HG03095 (cell line): Measurements from ENCODE around the gene EFR3B.
"Not testable (repeated sequence)": the region's sequence is repeated elsewhere in the genome, so short reads cannot be mapped to it uniquely, and the experiment has no call there.

Source experiments
- ATAC-seq: cut with Tn5 transposase; IDR thresholded peaks from one replicate; pipeline ENCODE4 v1.9.1; 2021; ENCODE audit warnings: moderate library complexity; ENCODE audit not compliant: unreplicated experiment

The EFR3B gene

GRCh38 chr2:25072606-25073005 lies 30.7 kb downstream of the EFR3B start:
- no peak for ATAC-seq

- ATAC-seq = no peak
These were observed 31.1 kb downstream of the EFR3B start for GRCh38 chr2:25073025-25073424.

GRCh38 chr2:25073914-25074313 lies 32.0 kb downstream of the EFR3B start:
- ATAC-seq = no peak

- no peak for ATAC-seq
These were observed 33.0 kb downstream of the EFR3B start for GRCh38 chr2:25074826-25075225.

GRCh38 chr2:25076749-25077148 lies 34.9 kb downstream of the EFR3B start:
- ATAC-seq = no peak

DNA sequence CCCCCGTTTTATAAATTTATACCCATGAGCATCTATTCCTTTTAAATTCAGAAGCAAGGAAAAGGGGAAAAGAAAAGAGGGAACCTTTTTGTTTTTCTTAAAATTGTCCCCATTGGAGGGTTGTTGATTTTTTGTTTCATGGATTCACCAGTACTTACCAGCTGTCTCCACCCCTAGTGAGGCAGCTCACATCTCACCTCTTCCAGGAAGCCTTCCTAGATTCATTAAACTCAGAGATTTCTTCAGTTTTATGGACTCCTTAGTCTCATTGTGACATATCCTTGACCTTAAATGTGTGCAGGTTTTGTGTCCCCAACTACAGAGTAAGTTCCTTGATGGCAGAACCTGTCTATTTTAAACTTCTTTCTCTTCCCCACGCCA lies 35.9 kb downstream of the EFR3B start:
- ATAC-seq = no peak

GRCh38 chr2:25078170-25079049 lies 36.5 kb downstream of the EFR3B start:
- ATAC-seq = no peak

DNA sequence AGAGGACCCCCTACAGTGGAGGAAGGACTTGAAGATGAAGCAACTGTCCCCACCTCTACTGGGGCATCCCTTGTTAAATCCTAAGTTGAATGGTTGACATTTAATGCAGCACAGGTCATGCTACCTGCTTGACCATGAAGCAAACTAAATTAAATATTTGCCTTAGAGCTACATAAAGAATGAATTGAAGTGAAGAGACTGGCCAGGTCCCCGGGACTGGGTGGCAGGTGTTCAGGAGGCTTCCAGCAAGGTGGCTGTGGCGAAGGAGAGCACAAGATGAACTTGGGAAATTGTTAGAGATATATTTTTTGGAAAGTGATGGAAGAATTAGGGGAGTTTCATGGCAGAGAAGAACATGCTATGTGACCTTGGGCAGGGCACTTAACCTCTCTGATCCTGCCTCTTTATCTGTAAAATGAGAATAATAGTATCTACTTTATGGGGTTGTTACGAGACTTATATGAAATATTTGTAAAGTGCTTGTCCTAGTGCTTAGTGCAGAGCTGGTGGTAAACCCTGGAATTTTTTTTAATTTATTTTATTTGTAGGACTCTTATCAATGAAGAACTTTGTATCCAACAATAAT lies 37.3 kb downstream of the EFR3B start:
- no peak for ATAC-seq

GRCh38 chr2:25081237-25081790 lies 39.4 kb downstream of the EFR3B start:
- no peak for ATAC-seq

DNA sequence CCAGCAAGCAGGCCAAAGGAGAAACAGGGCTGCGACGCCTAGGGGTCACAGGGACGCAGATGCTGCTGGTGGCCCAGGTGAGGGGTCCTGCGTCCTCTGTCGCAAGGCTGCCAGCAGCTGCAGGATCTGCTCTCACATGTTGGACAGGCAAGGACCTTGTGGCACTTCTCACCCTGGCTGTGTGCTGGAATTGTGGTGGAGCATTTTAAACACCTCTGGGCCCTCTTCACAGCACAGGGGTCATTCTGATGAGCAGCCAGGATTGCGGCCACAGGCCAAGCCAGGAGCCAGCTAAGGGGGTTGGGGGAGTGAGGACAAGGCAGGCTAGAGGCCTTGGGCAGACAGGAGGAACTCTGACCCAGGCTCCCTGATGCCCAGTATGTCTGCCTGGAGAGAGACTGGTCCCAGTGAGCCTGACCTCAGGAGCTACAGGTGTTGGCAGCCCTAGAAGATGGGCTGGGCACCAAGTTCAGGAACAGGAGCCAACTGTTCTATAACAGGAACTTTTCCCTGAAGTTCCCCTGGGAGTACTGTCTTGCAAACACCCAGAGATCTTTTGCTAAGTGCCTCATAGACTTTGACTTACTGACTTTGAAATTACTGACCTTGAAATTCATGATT lies 40.2 kb downstream of the EFR3B start:
- no peak for ATAC-seq

GRCh38 chr2:25085761-25086560 lies 44.1 kb downstream of the EFR3B start:
- no peak for ATAC-seq

DNA sequence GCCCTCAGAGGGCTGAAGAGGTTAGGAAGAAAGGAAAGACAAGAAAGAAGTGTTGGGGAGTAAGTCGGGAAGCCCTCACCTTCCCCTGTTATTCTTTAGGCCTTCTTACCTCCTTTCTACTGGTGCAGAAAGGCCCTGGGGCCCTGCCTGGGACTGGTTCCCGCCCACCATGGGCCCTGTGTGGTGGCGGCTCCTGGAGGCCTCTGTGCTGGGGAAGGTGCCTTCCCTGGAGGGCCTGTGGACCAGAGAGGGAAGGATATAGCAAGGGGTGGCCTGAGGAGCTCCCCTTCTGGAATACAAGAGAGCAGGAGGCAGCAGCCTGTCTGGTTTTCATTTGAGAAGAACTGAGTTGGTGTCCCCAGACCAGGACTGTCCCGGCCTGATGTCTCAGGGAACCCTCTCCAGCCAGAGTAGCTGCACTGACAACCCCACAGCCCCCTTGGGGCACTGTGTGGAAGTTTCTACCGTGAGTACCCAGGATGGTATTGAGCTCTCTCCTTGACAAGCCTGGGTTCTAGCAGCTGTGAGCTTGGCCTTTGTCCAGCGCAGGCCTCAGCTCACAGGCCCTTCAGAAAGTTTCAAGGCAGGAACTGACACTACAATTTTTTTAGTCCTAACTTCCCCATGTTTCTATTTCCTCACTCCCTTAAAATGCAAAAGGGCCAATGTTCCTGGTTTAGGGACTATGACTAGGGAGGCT lies 47.1 kb downstream of the EFR3B start:
- ATAC-seq = no peak

DNA sequence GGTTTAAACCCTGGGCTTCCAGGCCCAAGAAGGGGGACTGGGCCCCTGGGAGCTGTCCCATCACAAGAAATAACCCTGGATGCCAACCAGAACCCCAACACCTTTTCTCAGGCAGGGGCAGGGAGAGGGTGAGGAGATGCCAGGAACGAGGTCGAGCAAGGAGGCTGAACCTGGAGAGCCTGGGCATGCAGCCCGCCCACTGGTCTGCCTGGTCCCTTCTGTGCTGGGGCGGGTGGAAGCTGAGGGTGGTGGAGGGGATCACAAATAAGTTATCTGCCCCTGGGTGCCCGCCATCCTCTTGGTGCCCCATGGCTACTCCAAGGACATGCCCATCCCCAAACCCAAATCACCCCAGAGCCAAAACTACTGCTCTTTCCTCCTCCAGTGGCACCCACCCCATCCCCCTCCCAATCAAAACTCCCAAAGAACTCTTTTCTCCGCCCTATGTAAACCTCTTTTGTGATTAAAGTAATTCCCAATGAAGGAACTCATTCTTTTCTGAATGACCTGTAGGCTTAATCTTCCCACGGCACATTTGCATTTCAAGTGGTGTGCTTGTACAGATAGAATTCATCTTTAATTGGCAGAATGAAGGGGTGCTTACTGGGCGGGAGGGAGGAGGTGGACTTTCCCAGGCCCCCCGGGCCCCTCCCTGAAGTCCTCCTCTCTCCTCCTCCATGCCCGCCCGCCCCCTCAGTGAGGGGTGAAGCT lies 47.9 kb downstream of the EFR3B start:
- no peak for ATAC-seq

- no peak for ATAC-seq
These were observed 48.9 kb downstream of the EFR3B start for GRCh38 chr2:25090801-25091200.

- no peak for ATAC-seq
These were observed 49.4 kb downstream of the EFR3B start for GRCh38 chr2:25091265-25091664.

- no peak for ATAC-seq
These were observed 56.2 kb downstream of the EFR3B start for GRCh38 chr2:25098056-25098455.

- ATAC-seq = no peak
These were observed 57.0 kb downstream of the EFR3B start for GRCh38 chr2:25098670-25099486.

GRCh38 chr2:25102352-25102751 lies 60.5 kb downstream of the EFR3B start:
- not testable (repeated sequence) for ATAC-seq
